ENCODE data around the gene BRD8.

DNA sequence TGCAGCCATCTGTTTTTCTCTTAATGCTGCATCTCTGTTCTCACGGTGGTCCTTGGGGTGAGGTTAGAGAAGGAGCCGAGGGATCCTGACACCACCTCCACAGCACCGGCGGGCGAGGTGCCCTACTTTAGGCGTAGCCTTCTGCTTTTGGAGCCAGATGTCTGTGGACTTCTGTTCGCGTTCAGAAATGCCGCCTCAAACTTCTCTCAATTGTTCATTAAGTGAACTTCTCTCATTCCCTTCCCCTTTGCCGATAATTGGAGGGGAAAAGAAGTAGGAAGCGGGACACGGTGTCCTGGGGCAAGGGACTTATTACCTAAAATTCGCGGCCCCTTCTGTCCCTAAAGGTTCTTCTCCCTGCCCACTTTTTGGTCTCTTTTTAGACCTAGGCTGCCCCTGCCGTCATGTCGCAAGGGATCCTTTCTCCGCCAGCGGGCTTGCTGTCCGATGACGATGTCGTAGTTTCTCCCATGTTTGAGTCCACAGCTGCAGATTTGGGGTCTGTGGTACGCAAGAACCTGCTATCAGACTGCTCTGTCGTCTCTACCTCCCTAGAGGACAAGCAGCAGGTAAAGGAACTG is 937 bp upstream of the BRD8 start:
- TF ChIP-seq, protein P1, sequence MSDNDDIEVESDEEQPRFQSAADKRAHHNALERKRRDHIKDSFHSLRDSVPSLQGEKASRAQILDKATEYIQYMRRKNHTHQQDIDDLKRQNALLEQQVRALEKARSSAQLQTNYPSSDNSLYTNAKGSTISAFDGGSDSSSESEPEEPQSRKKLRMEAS (IDR thresholded peaks at IDR 0.05): no peak
- no peak for TF ChIP-seq RAD21 (IDR thresholded peaks at IDR 0.05; ENCODE audit: low read depth)
- TF ChIP-seq NFIC (IDR thresholded peaks at IDR 0.05): no peak
- TF ChIP-seq FOXM1 (IDR thresholded peaks at IDR 0.05; ENCODE audit: borderline replicate concordance, low read depth): no peak
- TF ChIP-seq EGR1 (IDR thresholded peaks at IDR 0.05): no peak; the same call in 1 of the 2 replicates
- TF ChIP-seq TCF12 (IDR thresholded peaks at IDR 0.05; ENCODE audit: low read depth): no peak

All from Ishikawa (cell line).